ENCODE results near the gene CHPF.

CHPF gene

GRCh38 chr2:219490186-219490585 lies 53.4 kb downstream of the CHPF start:
- no peak for TF ChIP-seq REST (IDR thresholded peaks at IDR 0.05; ENCODE audit: insufficient read depth in 1 of 2, low read depth in 2 of 2, low read length in 2 of 2)
- no peak for TF ChIP-seq FOXP2 (optimal IDR thresholded peaks at IDR 0.05; ENCODE audit: borderline replicate concordance, extremely low read depth, extremely low read length, insufficient read depth)
- TF ChIP-seq POLR2AphosphoS5 (IDR thresholded peaks at IDR 0.05; ENCODE audit: low read depth, low read length): no peak
- TF ChIP-seq SIN3A (IDR thresholded peaks at IDR 0.05; ENCODE audit: borderline replicate concordance, insufficient read depth, low read length): no peak
- no peak for TF ChIP-seq TAF1 (IDR thresholded peaks at IDR 0.05; ENCODE audit: borderline replicate concordance, insufficient read depth, low read length)

- TF ChIP-seq SIN3A (IDR thresholded peaks at IDR 0.05; ENCODE audit: borderline replicate concordance, insufficient read depth, low read length) (no peak), FOXP2 (optimal IDR thresholded peaks at IDR 0.05; ENCODE audit: borderline replicate concordance, extremely low read depth, extremely low read length, insufficient read depth) (no peak), REST (IDR thresholded peaks at IDR 0.05; ENCODE audit: insufficient read depth in 1 of 2, low read depth in 2 of 2, low read length in 2 of 2) (no peak), TAF1 (IDR thresholded peaks at IDR 0.05; ENCODE audit: borderline replicate concordance, insufficient read depth, low read length) (no peak), POLR2AphosphoS5 (IDR thresholded peaks at IDR 0.05; ENCODE audit: low read depth, low read length) (no peak)
Observed at GRCh38 chr2:219489315-219489714, 54.3 kb downstream of the CHPF start.

Data from PFSK-1 (cell line).